ENCODE measurements around the gene WBP2. TPM values are rescaled to one million over a fixed set of nuclear protein-coding genes. Genes with fewer than 3 reads are reported as not detected.

The WBP2 gene
- total RNA-seq, 4 donors from 2014 or later = 64.9 to 99.4 (median 76.9) TPM

DNA sequence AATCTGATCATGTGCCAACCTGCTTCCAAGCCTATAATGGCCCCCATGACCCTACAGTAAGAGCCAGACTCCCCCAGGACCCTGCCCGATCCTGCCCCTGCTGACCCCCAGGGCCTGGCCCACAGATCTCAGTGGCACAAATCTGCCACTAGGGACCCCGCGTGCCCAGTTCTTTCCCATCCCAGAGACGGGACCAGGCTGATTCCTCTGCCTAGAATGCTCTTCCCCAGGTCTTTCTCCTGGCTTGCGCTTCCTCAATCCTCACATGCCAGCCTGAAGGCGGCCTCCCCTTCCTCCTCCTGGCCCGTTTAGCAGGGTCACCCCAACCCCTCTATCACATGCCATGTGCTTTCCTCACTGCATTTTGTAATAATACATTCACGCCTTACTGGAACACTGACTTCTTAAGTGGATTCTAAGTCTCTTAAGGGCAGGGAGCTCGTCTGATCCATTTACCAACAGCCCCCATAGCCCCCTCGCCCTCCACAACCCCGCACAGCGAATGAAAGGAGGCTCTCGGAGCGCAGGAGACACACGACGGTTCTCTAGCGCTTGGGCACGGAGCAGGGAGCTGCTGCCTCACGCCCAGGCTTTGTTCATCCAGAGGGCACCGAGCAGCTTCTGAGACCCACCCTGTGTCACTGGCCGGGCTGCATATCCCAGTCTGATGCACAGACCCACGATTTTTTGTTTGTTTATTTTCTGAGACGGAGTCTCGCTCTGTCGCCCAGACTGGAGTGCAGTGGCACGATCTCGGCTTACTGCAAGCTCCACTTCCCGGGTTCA lies 40.4 kb upstream of the WBP2 start:
- TF ChIP-seq, protein P1, sequence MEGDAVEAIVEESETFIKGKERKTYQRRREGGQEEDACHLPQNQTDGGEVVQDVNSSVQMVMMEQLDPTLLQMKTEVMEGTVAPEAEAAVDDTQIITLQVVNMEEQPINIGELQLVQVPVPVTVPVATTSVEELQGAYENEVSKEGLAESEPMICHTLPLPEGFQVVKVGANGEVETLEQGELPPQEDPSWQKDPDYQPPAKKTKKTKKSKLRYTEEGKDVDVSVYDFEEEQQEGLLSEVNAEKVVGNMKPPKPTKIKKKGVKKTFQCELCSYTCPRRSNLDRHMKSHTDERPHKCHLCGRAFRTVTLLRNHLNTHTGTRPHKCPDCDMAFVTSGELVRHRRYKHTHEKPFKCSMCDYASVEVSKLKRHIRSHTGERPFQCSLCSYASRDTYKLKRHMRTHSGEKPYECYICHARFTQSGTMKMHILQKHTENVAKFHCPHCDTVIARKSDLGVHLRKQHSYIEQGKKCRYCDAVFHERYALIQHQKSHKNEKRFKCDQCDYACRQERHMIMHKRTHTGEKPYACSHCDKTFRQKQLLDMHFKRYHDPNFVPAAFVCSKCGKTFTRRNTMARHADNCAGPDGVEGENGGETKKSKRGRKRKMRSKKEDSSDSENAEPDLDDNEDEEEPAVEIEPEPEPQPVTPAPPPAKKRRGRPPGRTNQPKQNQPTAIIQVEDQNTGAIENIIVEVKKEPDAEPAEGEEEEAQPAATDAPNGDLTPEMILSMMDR (IDR thresholded peaks at IDR 0.05) = peak; percentile 5 to 28
- TF ChIP-seq POLR2AphosphoS5 (IDR thresholded peaks at IDR 0.05) = no peak
- Histone ChIP-seq H3K4me1 (peaks cover 43% of the 10 kb centered on the region), H3K36me3 (peaks cover 48% of the 10 kb centered on the region), H3K9me3 (no peaks in the 10 kb centered on the region), H3K27ac (peak overlapping the region; percentile 88), H3K4me3 (peak overlapping the region; percentile 58), H3K27me3 (no peaks in the 10 kb centered on the region)
- 22% methylated on average over 28 of the region's 28 CpGs for WGBS
- no peak for DNase-seq (ENCODE audit: low spot score in 2 of 2)

- no peak for DNase-seq (ENCODE audit: low spot score in 2 of 2)
- H3K36me3 ChIP-seq = peaks cover 45% of the 10 kb centered on the region
- no peak for TF ChIP-seq POLR2A (IDR thresholded peaks at IDR 0.05)
- TF ChIP-seq POLR2AphosphoS5 (IDR thresholded peaks at IDR 0.05) = no peak
- TF ChIP-seq, protein P1 (IDR thresholded peaks at IDR 0.05) = no peak
- no peak for TF ChIP-seq EP300 (IDR thresholded peaks at IDR 0.05)
- H3K4me1 ChIP-seq = peaks cover 43% of the 10 kb centered on the region
- no peak overlapping the region for H3K4me3 ChIP-seq
- 70% methylated on average over 22 of the region's 22 CpGs for WGBS
- H3K9me3 ChIP-seq = no peaks in the 10 kb centered on the region
- H3K27ac ChIP-seq = peak overlapping the region; percentile 88
- H3K27me3 ChIP-seq = no peaks in the 10 kb centered on the region
These were observed 39.1 kb upstream of the WBP2 start for GRCh38 chr17:75894049-75894733.

DNA sequence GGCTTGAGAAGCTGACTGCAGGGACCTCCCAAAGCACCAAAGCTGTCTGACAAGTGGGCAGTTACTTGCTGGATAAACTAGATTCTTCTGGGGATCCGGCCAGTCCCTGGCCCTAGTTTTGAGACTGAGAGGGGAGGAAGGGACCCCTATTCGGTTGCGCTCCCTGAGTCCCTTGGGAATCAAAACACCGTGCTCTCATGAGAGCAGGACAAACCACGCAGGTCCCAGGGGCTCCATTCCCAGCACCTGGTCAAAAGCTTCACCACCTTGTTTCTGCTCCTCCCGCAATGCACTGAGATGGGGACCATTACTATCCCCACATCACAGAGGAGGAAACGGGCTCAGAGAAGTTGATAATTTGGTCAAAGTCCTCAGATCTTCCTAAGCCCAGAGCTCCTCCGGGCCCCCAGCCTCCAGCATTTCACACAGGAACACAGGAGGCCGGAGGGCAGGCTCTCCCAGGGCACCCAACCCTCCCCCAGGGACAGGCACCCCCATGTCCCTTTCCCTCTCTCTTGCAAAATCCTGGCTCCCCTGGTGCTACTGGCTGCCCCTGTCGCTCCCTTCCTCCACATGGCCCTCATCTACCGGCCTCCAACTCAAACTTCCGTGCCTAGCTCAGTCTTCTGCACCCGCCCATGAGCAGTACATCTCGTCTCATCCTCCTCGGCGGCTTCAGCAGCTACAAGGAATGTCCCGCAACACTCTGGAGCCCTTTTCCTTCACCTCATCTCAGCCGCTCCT lies 38.3 kb upstream of the WBP2 start:
- no peak overlapping the region for H3K4me3 ChIP-seq
- peaks cover 43% of the 10 kb centered on the region for H3K4me1 ChIP-seq
- H3K27ac ChIP-seq = no peak overlapping the region
- H3K27me3 ChIP-seq = no peaks in the 10 kb centered on the region
- H3K9me3 ChIP-seq = no peaks in the 10 kb centered on the region
- TF ChIP-seq POLR2AphosphoS5 (IDR thresholded peaks at IDR 0.05) (no peak), EP300 (IDR thresholded peaks at IDR 0.05) (no peak), POLR2A (IDR thresholded peaks at IDR 0.05) (no peak)
- TF ChIP-seq, protein P1 (IDR thresholded peaks at IDR 0.05) = no peak
- DNase-seq (ENCODE audit: low spot score in 2 of 2) = no peak
- H3K36me3 ChIP-seq = peaks cover 40% of the 10 kb centered on the region
- 88% methylated on average over 15 of the region's 18 CpGs for WGBS

- WGBS = 86% methylated on average over 10 of the region's 16 CpGs
- TF ChIP-seq POLR2AphosphoS5 (IDR thresholded peaks at IDR 0.05) (no peak), EP300 (IDR thresholded peaks at IDR 0.05) (no peak), POLR2A (IDR thresholded peaks at IDR 0.05) (no peak)
- TF ChIP-seq, protein P1 (IDR thresholded peaks at IDR 0.05) = no peak
These were observed 37.6 kb upstream of the WBP2 start for GRCh38 chr17:75892556-75893224.

More at GRCh38 chr17:75892556-75893224, 37.6 kb upstream of the WBP2 start:
- Histone ChIP-seq H3K27ac (no peak overlapping the region), H3K4me1 (peaks cover 38% of the 10 kb centered on the region), H3K4me3 (no peak overlapping the region), H3K36me3 (peaks cover 38% of the 10 kb centered on the region), H3K9me3 (no peaks in the 10 kb centered on the region), H3K27me3 (no peaks in the 10 kb centered on the region)
- no peak for DNase-seq (ENCODE audit: low spot score in 2 of 2)

All from suprapubic skin (tissue), 4 donors.